Aorta (tissue), 5 donors: ENCODE measurements around the gene LRRC4. TPM values are rescaled to one million over a fixed set of nuclear protein-coding genes. Genes with fewer than 3 reads are reported as not detected.

ENCODE experiments used
- ATAC-seq: fragments of 200-7000 bp; cut with Tn5 transposase; one replicate; pipeline ENCODE4 v1.9.1; 2022; ENCODE audit warnings: moderate library complexity; ENCODE audit not compliant: low FRiP score
- DNase-seq, 2 donors: peaks; one replicate each; pipeline ENCODE4 v3.0.0-alpha.2; 2020
- H3K27ac ChIP-seq, 2 donors: one replicate each; pipeline ENCODE4 v1.5.1; 2013; ENCODE audit warnings: low read length in 2 of 2, mild to moderate bottlenecking in 2 of 2, moderate library complexity in 2 of 2, control low read depth in 1 of 2, inconsistent platforms in 1 of 2, low read depth in 1 of 2
- H3K27me3 ChIP-seq, 2 donors: one replicate each; pipeline ENCODE4 v1.6.1; 2013; ENCODE audit warnings: control low read depth in 1 of 2, low read length in 1 of 2, mild to moderate bottlenecking in 1 of 2, moderate library complexity in 1 of 2; ENCODE audit not compliant: insufficient read depth in 2 of 2, control insufficient read depth in 1 of 2
- H3K36me3 ChIP-seq, 2 donors: one replicate each; pipeline ENCODE4 v1.6.1; 2013; ENCODE audit warnings: control low read depth in 1 of 2, low read length in 1 of 2, mild to moderate bottlenecking in 1 of 2; ENCODE audit not compliant: insufficient read depth in 2 of 2, control insufficient read depth in 1 of 2
- H3K4me1 ChIP-seq, 2 donors: one replicate each; pipeline ENCODE4 v1.6.1; 2013; ENCODE audit warnings: low read length in 2 of 2, control low read depth in 1 of 2, mild to moderate bottlenecking in 1 of 2, moderate library complexity in 1 of 2; ENCODE audit not compliant: insufficient read depth in 2 of 2, control insufficient read depth in 1 of 2
- H3K4me3 ChIP-seq, 2 donors: one replicate each; pipeline ENCODE4 v1.5.1; 2013; ENCODE audit warnings: low read length in 2 of 2, control low read depth in 1 of 2, mild to moderate bottlenecking in 1 of 2
- H3K9me3 ChIP-seq: one replicate; pipeline ENCODE4 v1.6.1; 2013; ENCODE audit warnings: mild to moderate bottlenecking, low read length; ENCODE audit not compliant: control insufficient read depth
- WGBS, 2 donors: extraction: QIAGEN DNeasy Blood & Tissue Kit; methylation state at CpG; one replicate each; pipeline ENCODE4 v1.1.7; 2013; 5-methylcytosine and 5-hydroxymethylcytosine counted together
- intact Hi-C, 2 donors: fragments of 100-400 bp; cut with DNase I; formaldehyde crosslinking; loops; one replicate each; pipeline versions ENCODE4 v1.14.2 to v1.15.0; 2022
- polyA plus RNA-seq, 2 donors: library from polyadenylated mRNA; stranded (reverse); fragments of 200-250 nt; gene quantifications; one replicate each; pipeline ENCODE4 v1.2.3, GENCODE V29; 2013
- total RNA-seq, 2 donors: library from RNA; stranded (reverse); fragmentation: NEBNext Ultra II Directional; extraction: Animal tissue kit (Norgen Biotek cat#: 25700); gene quantifications; one replicate each; pipeline ENCODE4 v1.2.1, GENCODE V29; 2021
- donor health status: healthy with polysubstance abuse.
- donor health status: Bipolar disorder and iron deficiency.
- donor health status: DM: no; HTN: no; CAD: no.
- donor health status: DM: no; HTN: no; CAD: no.
- donor health status: DM: yes; HTN: yes; CAD: no.

LRRC4 gene
- total and polyA plus RNA-seq, 4 donors, result 0.13 to 11.2 (median 2.6) TPM

GRCh38 chr7:128053023-128053422, 21.8 kb upstream of the LRRC4 start:
- H3K27ac ChIP-seq, result no peak overlapping the region
- no peaks in the 10 kb centered on the region for H3K27me3 ChIP-seq
- no peaks in the 10 kb centered on the region for H3K36me3 ChIP-seq
- intact Hi-C loops, result no loop called here
- H3K4me1 ChIP-seq, result no peaks in the 10 kb centered on the region
- H3K9me3 ChIP-seq, result no peaks in the 10 kb centered on the region
- DNase-seq (no peak), ATAC-seq (no peak)
- no peak overlapping the region for H3K4me3 ChIP-seq

- Histone ChIP-seq H3K4me1 (no peaks in the 10 kb centered on the region), H3K36me3 (no peaks in the 10 kb centered on the region), H3K27ac (no peak overlapping the region), H3K4me3 (no peak overlapping the region), H3K27me3 (no peaks in the 10 kb centered on the region), H3K9me3 (no peaks in the 10 kb centered on the region)
- no peak for DNase-seq
- intact Hi-C loops, result no loop called here
- 94 to 96% methylated on average over 9 of the region's 9 CpGs for WGBS, 2 donors
- ATAC-seq, result no peak
These were observed 21.2 kb upstream of the LRRC4 start for GRCh38 chr7:128052404-128052803.

- Histone ChIP-seq H3K4me1 (no peaks in the 10 kb centered on the region), H3K27ac (no peak overlapping the region), H3K9me3 (no peaks in the 10 kb centered on the region), H3K36me3 (no peaks in the 10 kb centered on the region), H3K4me3 (no peak overlapping the region), H3K27me3 (no peaks in the 10 kb centered on the region)
- ATAC-seq (no peak), DNase-seq (no peak)
- 92 to 93% methylated on average over 1 of the region's 1 CpG for WGBS, 2 donors
- intact Hi-C loops, result no loop called here
These were observed 14.5 kb upstream of the LRRC4 start for GRCh38 chr7:128045766-128046165.

GRCh38 chr7:128045158-128045557, 13.9 kb upstream of the LRRC4 start:
- no peaks in the 10 kb centered on the region for H3K36me3 ChIP-seq
- no peak overlapping the region for H3K4me3 ChIP-seq
- H3K27ac ChIP-seq, result no peak overlapping the region
- 67 to 70% methylated on average over 1 of the region's 1 CpG for WGBS, 2 donors
- H3K9me3 ChIP-seq, result no peaks in the 10 kb centered on the region
- no peak for ATAC-seq
- no peaks in the 10 kb centered on the region for H3K4me1 ChIP-seq
- intact Hi-C loops, result no loop called here
- DNase-seq, result no peak
- no peaks in the 10 kb centered on the region for H3K27me3 ChIP-seq

- intact Hi-C loops, result no loop called here
- H3K27me3 ChIP-seq, result no peaks in the 10 kb centered on the region
These were observed 12.8 kb upstream of the LRRC4 start for GRCh38 chr7:128044064-128044463.

GRCh38 chr7:128042012-128042411, 10.8 kb upstream of the LRRC4 start:
- Histone ChIP-seq H3K36me3 (no peaks in the 10 kb centered on the region), H3K4me1 (no peaks in the 10 kb centered on the region), H3K9me3 (no peaks in the 10 kb centered on the region), H3K4me3 (no peak overlapping the region), H3K27ac (no peak overlapping the region), H3K27me3 (no peaks in the 10 kb centered on the region)
- WGBS, 2 donors, result 83 to 89% methylated on average over 2 of the region's 2 CpGs
- DNase-seq (no peak), ATAC-seq (no peak)
- intact Hi-C loops, result no loop called here

More at GRCh38 chr7:128044064-128044463, 12.8 kb upstream of the LRRC4 start:
- H3K4me1 ChIP-seq, result no peaks in the 10 kb centered on the region
- H3K36me3 ChIP-seq, result no peaks in the 10 kb centered on the region
- no peaks in the 10 kb centered on the region for H3K9me3 ChIP-seq
- no peak overlapping the region for H3K4me3 ChIP-seq
- no peak for ATAC-seq
- 75 to 82% methylated on average over 5 of the region's 5 CpGs for WGBS, 2 donors
- no peak for DNase-seq
- H3K27ac ChIP-seq, result no peak overlapping the region

GRCh38 chr7:128041203-128041602, 10.0 kb upstream of the LRRC4 start:
- WGBS, 2 donors, result 58 to 59% methylated on average over 7 of the region's 7 CpGs
- no peaks in the 10 kb centered on the region for H3K9me3 ChIP-seq
- H3K27me3 ChIP-seq, result no peaks in the 10 kb centered on the region
- no peak overlapping the region for H3K27ac ChIP-seq
- no peak for ATAC-seq
- H3K36me3 ChIP-seq, result no peaks in the 10 kb centered on the region
- intact Hi-C loops, result no loop called here
- H3K4me1 ChIP-seq, result no peaks in the 10 kb centered on the region
- no peak for DNase-seq
- H3K4me3 ChIP-seq, result no peak overlapping the region

- intact Hi-C loops, result no loop called here
- H3K27ac ChIP-seq, result no peak overlapping the region
- H3K27me3 ChIP-seq, result no peaks in the 10 kb centered on the region
- WGBS, 2 donors, result 92 to 94% methylated on average over 3 of the region's 3 CpGs
- DNase-seq, result no peak
- no peak overlapping the region for H3K4me3 ChIP-seq
- no peaks in the 10 kb centered on the region for H3K9me3 ChIP-seq
- no peak for ATAC-seq
- no peaks in the 10 kb centered on the region for H3K4me1 ChIP-seq
- no peaks in the 10 kb centered on the region for H3K36me3 ChIP-seq
These were observed 9.0 kb upstream of the LRRC4 start for GRCh38 chr7:128040205-128040604.

- no peak overlapping the region for H3K27ac ChIP-seq
- no peaks in the 10 kb centered on the region for H3K36me3 ChIP-seq
- ATAC-seq, result no peak
- DNase-seq, result no peak
- H3K9me3 ChIP-seq, result no peaks in the 10 kb centered on the region
- no peak overlapping the region for H3K4me3 ChIP-seq
- no peaks in the 10 kb centered on the region for H3K4me1 ChIP-seq
- WGBS, 2 donors, result 91 to 92% methylated on average over 4 of the region's 4 CpGs
- no peaks in the 10 kb centered on the region for H3K27me3 ChIP-seq
- intact Hi-C loops, result no loop called here
These were observed 8.3 kb upstream of the LRRC4 start for GRCh38 chr7:128039544-128039953.
